GM18511 (cell line): ENCODE results near the gene RNF111.
A peak's percentile ranks its signal among the peaks of the same experiment; 100 is the strongest.

ENCODE experiments used
- ATAC-seq: cut with Tn5 transposase; IDR thresholded peaks from one replicate; pipeline ENCODE4 v1.9.1; 2021; ENCODE audit warnings: mild to moderate bottlenecking, moderate library complexity; ENCODE audit not compliant: unreplicated experiment

Gene RNF111

GRCh38 chr15:58987491-58988005 lies at the start of gene RNF111:
Gene RNF111 (plus strand): TSS chr15:58987663. CDS start chr15:59030823, 43,160 bp downstream.
- ATAC-seq: peak; percentile 78

GRCh38 chr15:58947179-58947578 lies 40.3 kb upstream of the RNF111 start:
- ATAC-seq: no peak

- ATAC-seq: no peak
Measured at GRCh38 chr15:58951388-58952007, 36.0 kb upstream of the RNF111 start.

- ATAC-seq: no peak
Measured at GRCh38 chr15:58952751-58953150, 34.7 kb upstream of the RNF111 start.

GRCh38 chr15:58957101-58957973 lies 30.1 kb upstream of the RNF111 start:
- peak; percentile 78 for ATAC-seq

GRCh38 chr15:58958811-58959210 lies 28.7 kb upstream of the RNF111 start:
- ATAC-seq: no peak

GRCh38 chr15:58962136-58962535 lies 25.3 kb upstream of the RNF111 start:
- ATAC-seq: no peak

GRCh38 chr15:58962662-58963565 lies 24.5 kb upstream of the RNF111 start:
- no peak for ATAC-seq

GRCh38 chr15:58966698-58967097 lies 20.8 kb upstream of the RNF111 start:
- ATAC-seq: no peak

- no peak for ATAC-seq
Measured at GRCh38 chr15:58967479-58967878, 20.0 kb upstream of the RNF111 start.

- no peak for ATAC-seq
Measured at GRCh38 chr15:58977887-58978286, 9.6 kb upstream of the RNF111 start.

GRCh38 chr15:58980351-58980939 lies 7.0 kb upstream of the RNF111 start:
- ATAC-seq: no peak

- ATAC-seq: no peak
Measured at GRCh38 chr15:58981808-58982475, 5.5 kb upstream of the RNF111 start.

GRCh38 chr15:58983261-58983660 lies 4.2 kb upstream of the RNF111 start:
- no peak for ATAC-seq

- no peak for ATAC-seq
Measured at GRCh38 chr15:58985443-58985842, 2.0 kb upstream of the RNF111 start.

GRCh38 chr15:58987036-58987435 lies 427 bp upstream of the RNF111 start:
- ATAC-seq: no peak

GRCh38 chr15:58988006-58988785 lies 733 bp downstream of the RNF111 start:
- ATAC-seq: peak; percentile 58

- no peak for ATAC-seq
Measured at GRCh38 chr15:58992181-58992580, 4.7 kb downstream of the RNF111 start.

- no peak for ATAC-seq
Measured at GRCh38 chr15:58994906-58995453, 7.5 kb downstream of the RNF111 start.
